Epithelial cell of esophagus (primary cell): ENCODE results near the gene GUF1.
"Not testable (repeated sequence)": the region's sequence is repeated elsewhere in the genome, so short reads cannot be mapped to it uniquely, and the experiment has no call there.

Experiments
- DNase-seq: peaks from one replicate; pipeline ENCODE4 v3.0.0; 2010; ENCODE audit warnings: low read depth
- H3K4me3 ChIP-seq: 2 replicates; pipeline ENCODE4 v1.5.1; 2011; ENCODE audit warnings: mild to moderate bottlenecking, low read length, control low read depth
- CTCF ChIP-seq: IDR thresholded peaks from 2 replicates; pipeline ENCODE4 v1.5.1; 2011; ENCODE audit warnings: low read depth, mild to moderate bottlenecking, low read length, control low read depth, inconsistent platforms; ENCODE audit not compliant: insufficient read depth; ENCODE audit errors: missing control alignments

Gene GUF1

DNA sequence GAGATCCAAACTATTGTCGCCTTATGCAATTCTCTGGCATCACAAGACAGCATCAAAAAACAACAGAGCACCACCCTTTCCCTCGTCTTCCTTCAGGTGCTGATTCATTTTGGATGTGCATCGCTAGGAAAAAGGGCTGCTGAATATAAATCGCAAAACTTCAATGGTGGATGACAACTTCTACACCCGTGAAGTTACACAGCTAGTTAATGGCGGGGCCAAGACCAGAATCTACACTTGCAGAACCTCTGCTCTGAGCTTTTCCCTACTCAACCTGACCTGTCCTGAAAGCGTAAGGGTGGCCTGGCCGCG is 47.5 kb downstream of the GUF1 start:
- TF ChIP-seq CTCF: no peak
- H3K4me3 ChIP-seq: peak overlapping the region; percentile 75
- DNase-seq: peak; percentile 41

GRCh38 chr4:44726038-44726871 is 48.0 kb downstream of the GUF1 start, which contains the start of gene GNPDA2:
TSS of gene GNPDA2 (minus strand) at chr4:44726556. CDS start at chr4:44722207, 4,349 bp downstream.
- DNase-seq: peak; percentile 79
- peak within 1 kb of the TSS; percentile 75 for H3K4me3 ChIP-seq
- no peak for TF ChIP-seq CTCF

DNA sequence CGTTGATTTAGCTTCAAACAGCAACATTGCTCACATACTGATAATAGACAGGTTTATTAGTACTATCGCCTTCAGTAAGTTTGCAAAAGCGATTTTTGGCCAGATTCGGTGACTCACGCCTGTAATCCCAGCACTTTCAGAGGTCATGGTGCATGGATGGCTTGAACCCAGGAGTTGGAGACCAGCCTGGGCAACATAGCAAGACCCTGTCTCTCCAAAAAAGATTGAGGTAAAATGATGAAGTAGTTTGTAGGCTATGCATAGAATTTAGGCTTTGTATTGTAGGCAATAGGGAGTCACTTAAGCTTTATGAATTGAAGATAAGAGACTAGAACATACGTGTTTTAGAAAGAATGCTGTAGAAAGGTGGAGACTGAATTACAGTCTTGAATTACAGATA is 49.3 kb downstream of the GUF1 start:
- TF ChIP-seq CTCF: no peak
- no peak overlapping the region for H3K4me3 ChIP-seq
- DNase-seq: no peak

DNA sequence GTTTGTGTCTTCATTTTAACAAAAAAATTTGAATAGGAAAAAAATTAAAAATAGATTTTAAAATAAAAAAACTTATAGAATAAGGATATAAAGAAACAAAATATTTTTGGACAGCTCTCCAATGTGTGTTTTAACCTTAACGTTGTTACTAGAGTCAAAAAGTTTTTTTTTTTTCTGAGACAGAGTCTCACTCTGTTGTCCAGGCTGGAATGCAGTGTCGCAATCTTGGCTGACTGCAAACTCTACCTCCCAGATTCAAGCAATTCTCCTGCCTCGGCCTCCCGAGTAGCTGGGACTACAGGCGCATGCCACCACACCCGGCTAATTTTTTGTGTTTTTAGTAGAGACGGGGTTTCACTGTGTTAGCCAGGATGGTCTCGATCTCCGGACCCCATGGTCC is 50.5 kb downstream of the GUF1 start:
- H3K4me3 ChIP-seq: not testable (repeated sequence)

DNA sequence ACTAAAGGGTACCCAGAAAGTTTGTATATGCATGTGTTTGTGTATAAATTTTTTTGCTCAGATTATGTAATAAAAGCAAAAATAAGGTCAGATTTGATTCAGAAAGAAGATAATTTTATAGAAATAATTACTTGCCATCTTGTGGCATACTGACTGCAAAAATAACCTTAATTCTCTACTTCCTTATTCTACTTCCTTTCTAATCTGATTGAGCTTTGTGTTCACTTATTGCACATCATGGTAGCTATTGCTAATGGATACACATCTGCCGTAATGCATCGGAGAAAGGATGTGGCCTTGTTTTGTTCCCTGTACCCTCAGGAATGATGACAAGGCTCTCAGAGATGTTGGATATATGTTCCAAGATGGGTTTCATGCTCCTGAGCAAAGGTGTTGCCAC is 58.7 kb downstream of the GUF1 start:
- H3K4me3 ChIP-seq: no peak overlapping the region
- no peak for TF ChIP-seq CTCF
- DNase-seq: no peak

More for the DNA sequence above, 50.5 kb downstream of the GUF1 start:
- DNase-seq: not testable (repeated sequence)

GRCh38 chr4:44738615-44739014 is 60.4 kb downstream of the GUF1 start:
- TF ChIP-seq CTCF: peak; percentile 70
- no peak overlapping the region for H3K4me3 ChIP-seq
- peak; percentile 42 for DNase-seq

DNA sequence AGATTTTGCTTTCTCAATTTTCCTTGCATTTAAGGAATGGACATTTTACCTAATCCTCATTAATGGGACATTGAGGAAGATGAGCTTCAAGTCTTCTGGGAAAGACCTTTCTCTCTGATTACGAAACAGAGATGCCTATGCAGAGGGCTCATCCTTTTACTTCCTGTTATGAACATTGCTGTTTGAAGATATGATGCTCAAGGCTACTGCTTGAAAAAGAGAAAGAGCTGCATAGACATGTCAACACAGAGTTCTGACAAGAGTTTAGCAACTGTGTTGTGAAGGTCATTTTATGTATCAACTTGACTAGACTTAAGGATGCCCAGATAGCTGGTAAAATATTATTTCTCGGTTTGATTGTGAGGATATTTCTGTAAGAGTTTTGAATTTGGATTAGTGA is 62.0 kb downstream of the GUF1 start:
- H3K4me3 ChIP-seq: no peak overlapping the region
- no peak for TF ChIP-seq CTCF
- peak; percentile 62 for DNase-seq
